ENCODE measurements around the gene CENPE.
"Not testable (repeated sequence)": the region's sequence is repeated elsewhere in the genome, so short reads cannot be mapped to it uniquely, and the experiment has no call there.

The CENPE gene, protein sequence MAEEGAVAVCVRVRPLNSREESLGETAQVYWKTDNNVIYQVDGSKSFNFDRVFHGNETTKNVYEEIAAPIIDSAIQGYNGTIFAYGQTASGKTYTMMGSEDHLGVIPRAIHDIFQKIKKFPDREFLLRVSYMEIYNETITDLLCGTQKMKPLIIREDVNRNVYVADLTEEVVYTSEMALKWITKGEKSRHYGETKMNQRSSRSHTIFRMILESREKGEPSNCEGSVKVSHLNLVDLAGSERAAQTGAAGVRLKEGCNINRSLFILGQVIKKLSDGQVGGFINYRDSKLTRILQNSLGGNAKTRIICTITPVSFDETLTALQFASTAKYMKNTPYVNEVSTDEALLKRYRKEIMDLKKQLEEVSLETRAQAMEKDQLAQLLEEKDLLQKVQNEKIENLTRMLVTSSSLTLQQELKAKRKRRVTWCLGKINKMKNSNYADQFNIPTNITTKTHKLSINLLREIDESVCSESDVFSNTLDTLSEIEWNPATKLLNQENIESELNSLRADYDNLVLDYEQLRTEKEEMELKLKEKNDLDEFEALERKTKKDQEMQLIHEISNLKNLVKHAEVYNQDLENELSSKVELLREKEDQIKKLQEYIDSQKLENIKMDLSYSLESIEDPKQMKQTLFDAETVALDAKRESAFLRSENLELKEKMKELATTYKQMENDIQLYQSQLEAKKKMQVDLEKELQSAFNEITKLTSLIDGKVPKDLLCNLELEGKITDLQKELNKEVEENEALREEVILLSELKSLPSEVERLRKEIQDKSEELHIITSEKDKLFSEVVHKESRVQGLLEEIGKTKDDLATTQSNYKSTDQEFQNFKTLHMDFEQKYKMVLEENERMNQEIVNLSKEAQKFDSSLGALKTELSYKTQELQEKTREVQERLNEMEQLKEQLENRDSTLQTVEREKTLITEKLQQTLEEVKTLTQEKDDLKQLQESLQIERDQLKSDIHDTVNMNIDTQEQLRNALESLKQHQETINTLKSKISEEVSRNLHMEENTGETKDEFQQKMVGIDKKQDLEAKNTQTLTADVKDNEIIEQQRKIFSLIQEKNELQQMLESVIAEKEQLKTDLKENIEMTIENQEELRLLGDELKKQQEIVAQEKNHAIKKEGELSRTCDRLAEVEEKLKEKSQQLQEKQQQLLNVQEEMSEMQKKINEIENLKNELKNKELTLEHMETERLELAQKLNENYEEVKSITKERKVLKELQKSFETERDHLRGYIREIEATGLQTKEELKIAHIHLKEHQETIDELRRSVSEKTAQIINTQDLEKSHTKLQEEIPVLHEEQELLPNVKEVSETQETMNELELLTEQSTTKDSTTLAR (N-terminal part only)

GRCh38 chr4:103198111-103198765, at the start of gene CENPE:
Gene CENPE, minus strand, starts transcription at chr4:103198343. Its CDS starts 24 bp downstream, at chr4:103198319.
- peak; percentile 67 to 74 for DNase-seq (ENCODE audit: low read depth in 2 of 2)

DNA sequence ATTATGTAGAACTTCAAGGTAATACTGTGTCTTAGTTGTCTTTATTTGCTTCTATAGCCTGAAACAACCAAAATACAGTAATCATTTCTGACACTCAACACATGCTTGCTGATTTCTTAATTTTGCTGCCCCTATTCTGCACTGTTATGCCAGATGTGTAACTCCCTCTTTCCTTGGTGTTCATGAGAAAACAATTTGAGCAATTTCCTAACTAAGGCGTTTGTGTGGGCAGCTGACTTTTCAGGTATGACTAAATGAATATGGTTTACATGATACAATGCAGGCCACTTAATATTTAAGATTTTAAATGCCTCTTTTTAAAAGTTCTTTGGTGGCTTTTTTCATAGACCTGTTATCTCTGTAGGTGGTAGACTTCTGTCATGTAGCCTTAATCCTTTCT, 46.1 kb upstream of the CENPE start:
- no peak for DNase-seq (ENCODE audit: low read depth in 2 of 2)

- not testable (repeated sequence) for DNase-seq (ENCODE audit: low read depth in 2 of 2)
Observed at GRCh38 chr4:103230938-103231337, 32.8 kb upstream of the CENPE start.

GRCh38 chr4:103223556-103223955, 25.4 kb upstream of the CENPE start:
- not testable (repeated sequence) for DNase-seq (ENCODE audit: low read depth in 2 of 2)

- DNase-seq (ENCODE audit: low read depth in 2 of 2), result no peak
Observed at GRCh38 chr4:103207673-103208072, 9.5 kb upstream of the CENPE start.

GRCh38 chr4:103204111-103204510, 6.0 kb upstream of the CENPE start:
- no peak for DNase-seq (ENCODE audit: low read depth in 2 of 2)

DNA sequence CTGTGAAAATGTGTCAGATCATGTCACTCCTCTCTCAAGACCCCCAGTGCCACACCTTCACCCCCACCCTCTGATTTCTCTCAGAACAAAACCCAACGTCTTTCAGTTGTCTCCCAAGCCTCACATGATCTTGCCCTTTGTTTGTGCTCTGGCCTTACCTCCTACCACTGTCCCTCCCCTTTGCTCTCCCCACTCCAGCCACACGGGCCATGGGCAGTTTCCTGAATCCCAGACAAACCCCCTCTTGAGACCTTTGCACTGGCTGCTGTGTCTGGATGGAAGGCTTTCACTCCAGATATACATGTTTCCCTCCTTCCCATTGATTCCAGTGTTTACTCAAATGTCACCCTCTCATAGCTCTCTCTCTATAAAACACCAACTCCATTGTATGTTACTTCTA, 3.6 kb upstream of the CENPE start:
- no peak for DNase-seq (ENCODE audit: low read depth in 2 of 2)

- no peak for DNase-seq (ENCODE audit: low read depth in 2 of 2)
Observed at GRCh38 chr4:103201253-103201652, 3.1 kb upstream of the CENPE start.

DNA sequence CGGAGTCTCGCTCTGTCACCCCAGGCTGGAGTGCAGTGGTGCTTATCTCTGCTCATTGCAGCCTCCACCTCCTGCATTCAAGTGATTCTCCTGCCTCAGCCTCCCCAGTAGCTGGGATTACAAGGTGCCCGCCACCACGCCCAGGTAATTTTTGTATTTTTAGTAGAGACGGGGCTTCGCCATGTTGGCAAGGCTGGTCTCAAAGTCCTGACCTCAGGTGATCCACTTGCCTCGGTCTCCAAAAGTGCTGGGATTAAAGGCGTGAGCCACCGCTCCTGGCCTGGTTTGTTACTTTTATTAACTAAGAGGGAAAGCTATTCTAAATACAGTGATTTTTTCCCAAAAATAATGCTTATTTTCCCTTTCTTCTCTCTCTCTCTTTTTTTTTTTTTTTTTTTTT, 866 bp upstream of the CENPE start:
- no peak for DNase-seq (ENCODE audit: low read depth in 2 of 2)

- no peak for DNase-seq (ENCODE audit: low read depth in 2 of 2)
Observed at GRCh38 chr4:103197765-103198110, 405 bp downstream of the CENPE start.

DNA sequence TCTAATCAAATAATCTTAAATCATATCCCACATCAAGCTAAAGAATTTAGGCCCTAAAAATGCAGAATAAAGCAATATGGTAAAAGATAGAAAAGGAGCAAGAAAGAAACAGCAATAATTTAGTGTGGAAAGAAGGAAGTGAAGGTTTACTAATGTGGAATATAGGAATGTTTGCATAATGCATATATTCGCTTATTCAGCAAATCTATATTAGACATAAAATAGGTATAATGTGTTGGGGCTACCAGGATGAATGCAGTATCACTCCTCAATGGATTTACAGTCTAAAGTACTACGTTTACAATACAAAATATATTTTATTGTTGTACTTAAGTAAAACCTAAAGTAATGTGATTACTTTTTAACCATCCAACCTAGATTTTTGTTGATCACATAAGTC, 4.7 kb downstream of the CENPE start:
- no peak for DNase-seq (ENCODE audit: low read depth in 2 of 2)

GRCh38 chr4:103171006-103171405, 27.1 kb downstream of the CENPE start:
- no peak for DNase-seq (ENCODE audit: low read depth in 2 of 2)

- not testable (repeated sequence) for DNase-seq (ENCODE audit: low read depth in 2 of 2)
Observed at GRCh38 chr4:103169750-103170149, 28.4 kb downstream of the CENPE start.

DNA sequence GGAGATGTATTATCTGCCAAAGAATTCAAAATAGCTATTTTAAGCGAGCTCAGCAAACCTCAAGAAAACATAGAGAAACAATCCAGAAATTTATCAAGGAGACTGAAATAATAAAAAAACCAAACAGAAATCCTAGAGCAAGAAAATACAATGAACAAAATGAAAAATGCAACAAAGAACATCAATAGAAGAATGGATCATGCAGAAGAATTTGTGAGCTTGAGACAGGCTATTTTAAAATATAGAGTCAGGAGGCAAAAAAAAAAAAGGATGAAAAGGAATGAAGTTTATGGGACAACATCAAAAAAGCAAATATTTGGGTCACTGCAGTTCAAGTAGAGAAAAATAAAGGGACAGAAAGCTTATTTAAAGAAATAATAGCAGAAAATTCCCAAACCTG, 29.1 kb downstream of the CENPE start:
- DNase-seq (ENCODE audit: low read depth in 2 of 2), result no peak

- DNase-seq (ENCODE audit: low read depth in 2 of 2), result no peak
Observed at GRCh38 chr4:103162176-103162575, 36.0 kb downstream of the CENPE start.

- DNase-seq (ENCODE audit: low read depth in 2 of 2), result no peak
Observed at GRCh38 chr4:103158760-103159159, 39.4 kb downstream of the CENPE start.

GRCh38 chr4:103156106-103156505, 42.0 kb downstream of the CENPE start:
- DNase-seq (ENCODE audit: low read depth in 2 of 2), result no peak

GRCh38 chr4:103152381-103152780, 45.8 kb downstream of the CENPE start:
- no peak for DNase-seq (ENCODE audit: low read depth in 2 of 2)

DNA sequence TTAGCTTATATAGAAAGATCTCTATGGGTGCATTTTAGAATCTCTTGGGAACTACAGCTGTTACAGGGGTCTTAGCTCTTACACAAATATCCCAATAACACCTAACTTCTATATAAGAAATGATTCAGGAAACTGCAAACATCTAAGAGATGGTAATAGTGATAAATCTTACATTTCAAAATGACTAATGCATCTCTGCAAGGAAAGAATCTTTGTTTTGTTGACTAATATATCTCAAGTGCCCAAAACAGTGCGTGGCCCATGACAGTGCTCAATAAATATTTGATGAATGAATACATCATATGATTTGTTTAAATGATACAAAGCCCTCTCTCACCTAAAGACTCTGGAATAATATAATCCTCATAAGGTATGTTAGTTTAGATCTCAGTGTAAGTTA, 47.5 kb downstream of the CENPE start:
- DNase-seq (ENCODE audit: low read depth in 2 of 2), result no peak

DNA sequence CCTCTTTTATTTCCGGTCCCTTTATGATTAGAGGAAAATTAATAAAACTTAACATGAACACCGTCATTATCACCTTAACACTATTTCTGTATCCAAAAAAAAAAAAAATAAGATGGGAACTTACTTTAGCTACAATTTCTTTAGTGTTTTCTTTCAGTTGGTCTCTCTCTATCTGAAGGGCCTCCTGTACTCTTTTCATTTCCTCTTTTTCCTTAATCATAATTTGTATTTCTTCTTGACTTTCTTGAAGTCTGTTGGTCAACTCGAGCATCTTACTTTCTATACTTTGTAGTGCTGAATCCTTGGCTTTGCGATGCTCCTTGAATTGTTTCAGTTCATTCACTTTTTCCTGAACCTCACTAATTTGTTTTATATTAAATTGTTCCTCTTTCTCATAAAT, 53.2 kb downstream of the CENPE start:
- DNase-seq (ENCODE audit: low read depth in 2 of 2), result no peak

DNA sequence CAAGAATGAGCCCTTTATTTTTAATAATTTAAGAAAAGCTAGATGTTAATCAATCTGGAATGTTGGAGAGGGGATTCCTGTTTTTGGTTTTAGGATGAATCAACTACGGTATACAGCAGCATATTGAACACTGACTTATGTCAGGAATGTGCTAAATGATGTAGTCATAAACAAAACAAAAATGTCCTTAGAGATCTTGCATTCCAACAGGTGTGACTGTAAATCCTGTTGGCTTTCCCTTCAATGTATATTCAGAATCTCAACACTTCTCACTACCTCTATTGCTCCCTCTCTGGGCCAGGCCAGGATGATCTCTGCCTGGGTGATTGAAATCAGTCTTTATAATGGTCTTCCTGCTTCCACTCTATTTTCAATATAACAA, 60.7 kb downstream of the CENPE start:
- no peak for DNase-seq (ENCODE audit: low read depth in 2 of 2)
